Mesodermal cell (in vitro differentiated cells): ENCODE measurements around the gene SDCBP2. TPM values are rescaled to one million over a fixed set of nuclear protein-coding genes. Genes with fewer than 3 reads are reported as not detected.

Experiments
- H3K27ac ChIP-seq: 2 replicates; pipeline ENCODE4 v1.7.0; 2013; ENCODE audit warnings: mild to moderate bottlenecking, low read depth, low read length, moderate library complexity; ENCODE audit not compliant: severe bottlenecking
- H3K36me3 ChIP-seq: 2 replicates; pipeline ENCODE4 v1.7.1; 2013; ENCODE audit warnings: mild to moderate bottlenecking, low read length, moderate library complexity; ENCODE audit not compliant: control insufficient read depth, insufficient read depth
- H3K4me1 ChIP-seq: one replicate; pipeline ENCODE4 v1.7.1; 2013; ENCODE audit warnings: mild to moderate bottlenecking, low read length; ENCODE audit not compliant: insufficient read depth, control insufficient read depth, poor library complexity, severe bottlenecking
- H3K4me3 ChIP-seq: 2 replicates; pipeline ENCODE4 v1.7.0; 2013; ENCODE audit warnings: low read length, control low read depth, mild to moderate bottlenecking; ENCODE audit not compliant: insufficient read depth, poor library complexity, severe bottlenecking; ENCODE audit errors: extremely low read depth
- H3K9me3 ChIP-seq: 2 replicates; pipeline ENCODE4 v1.7.1; 2013; ENCODE audit warnings: mild to moderate bottlenecking, low read length, moderate library complexity; ENCODE audit not compliant: control insufficient read depth
- WGBS, 2 experiments: methylation state at CpG; one replicate each; pipeline ENCODE4 v1.1.5; 2013; ENCODE audit warnings: missing lambda C conversion rate in 2 of 2; ENCODE audit not compliant: insufficient coverage in 2 of 2; 5-methylcytosine and 5-hydroxymethylcytosine counted together
- polyA plus RNA-seq, 2 experiments: library from polyadenylated mRNA; stranded (reverse); fragments of 50-300 nt; gene quantifications; one replicate each; pipeline ENCODE4 v1.2.3, GENCODE V29; 2013

The SDCBP2 gene
- polyA plus RNA-seq (2013, experiment 1 of 2): 9.3 TPM
- 5.9 TPM for polyA plus RNA-seq (2013, experiment 2 of 2)

DNA sequence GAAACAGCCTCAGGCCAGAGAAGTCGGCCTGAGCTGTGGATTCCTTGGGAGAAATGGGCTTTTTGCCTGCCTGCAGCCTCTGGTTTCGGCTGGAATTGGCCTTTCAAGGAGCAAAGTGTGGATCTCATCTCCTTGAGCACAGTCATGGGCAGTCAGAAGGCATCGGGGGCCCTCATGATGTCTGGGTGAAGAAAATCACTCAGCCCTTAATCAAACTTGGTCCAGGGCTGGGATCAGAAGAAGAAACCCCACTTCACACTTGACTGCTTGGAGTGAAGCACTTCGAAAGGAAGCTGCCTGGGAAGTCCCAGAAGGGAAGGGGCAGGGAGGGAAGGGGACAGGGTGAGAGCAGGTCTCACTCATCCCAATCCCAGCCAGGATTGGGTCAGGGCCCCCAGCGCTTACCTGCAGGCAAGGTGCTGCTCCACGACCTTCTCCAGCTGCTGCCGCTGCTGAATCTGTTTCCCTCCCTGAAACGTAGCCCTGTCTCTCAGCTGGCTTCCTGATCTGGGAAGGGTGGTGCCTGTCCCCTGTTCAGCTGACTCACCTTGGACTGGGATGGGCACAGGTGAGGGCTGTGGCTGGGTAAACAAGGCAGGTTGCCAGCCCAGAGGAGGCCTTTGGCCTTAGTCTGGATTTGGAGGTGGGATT is at the start of gene SDCBP2:
SDCBP2 (minus strand) TSS at position 460 of the 651 bp plus-strand sequence. CDS start 8,723 bp downstream, outside the sequence.
- H3K27ac ChIP-seq: no peak within 1 kb of the TSS
- H3K4me1 ChIP-seq: peaks cover 24% of the 10 kb centered on the region

GRCh38 chr20:1378735-1379125 is 49.8 kb upstream of the SDCBP2 start:
- H3K36me3 ChIP-seq: peaks cover 58% of the 10 kb centered on the region
- 81 to 87% methylated on average over 3 to 4 of the region's 6 CpGs for WGBS, 2 experiments
- no peaks in the 10 kb centered on the region for H3K9me3 ChIP-seq
- peaks cover 65% of the 10 kb centered on the region for H3K4me1 ChIP-seq
- no peak overlapping the region for H3K4me3 ChIP-seq
- H3K27ac ChIP-seq: no peak overlapping the region

More for the DNA sequence above, at the start of gene SDCBP2:
- Histone ChIP-seq H3K9me3 (no peaks in the 10 kb centered on the region), H3K4me3 (no peak within 1 kb of the TSS), H3K36me3 (peaks cover 42% of the 10 kb centered on the region)
- 94 to 96% methylated on average over 4 to 7 of the region's 8 CpGs for WGBS, 2 experiments

- Histone ChIP-seq H3K4me3 (no peak overlapping the region), H3K27ac (peak overlapping the region; percentile 66), H3K9me3 (no peaks in the 10 kb centered on the region), H3K36me3 (peaks cover 59% of the 10 kb centered on the region), H3K4me1 (peaks cover 64% of the 10 kb centered on the region)
- 72 to 92% methylated on average over 3 to 5 of the region's 6 CpGs for WGBS, 2 experiments
These were observed 49.2 kb upstream of the SDCBP2 start for GRCh38 chr20:1377984-1378734.

GRCh38 chr20:1377341-1377871 is 48.5 kb upstream of the SDCBP2 start:
- Histone ChIP-seq H3K27ac (peak overlapping the region; percentile 66), H3K4me1 (peaks cover 64% of the 10 kb centered on the region), H3K4me3 (no peak overlapping the region), H3K9me3 (no peaks in the 10 kb centered on the region), H3K36me3 (peaks cover 59% of the 10 kb centered on the region)
- WGBS, 2 experiments: 98 to 100% methylated on average over 4 to 5 of the region's 5 CpGs

DNA sequence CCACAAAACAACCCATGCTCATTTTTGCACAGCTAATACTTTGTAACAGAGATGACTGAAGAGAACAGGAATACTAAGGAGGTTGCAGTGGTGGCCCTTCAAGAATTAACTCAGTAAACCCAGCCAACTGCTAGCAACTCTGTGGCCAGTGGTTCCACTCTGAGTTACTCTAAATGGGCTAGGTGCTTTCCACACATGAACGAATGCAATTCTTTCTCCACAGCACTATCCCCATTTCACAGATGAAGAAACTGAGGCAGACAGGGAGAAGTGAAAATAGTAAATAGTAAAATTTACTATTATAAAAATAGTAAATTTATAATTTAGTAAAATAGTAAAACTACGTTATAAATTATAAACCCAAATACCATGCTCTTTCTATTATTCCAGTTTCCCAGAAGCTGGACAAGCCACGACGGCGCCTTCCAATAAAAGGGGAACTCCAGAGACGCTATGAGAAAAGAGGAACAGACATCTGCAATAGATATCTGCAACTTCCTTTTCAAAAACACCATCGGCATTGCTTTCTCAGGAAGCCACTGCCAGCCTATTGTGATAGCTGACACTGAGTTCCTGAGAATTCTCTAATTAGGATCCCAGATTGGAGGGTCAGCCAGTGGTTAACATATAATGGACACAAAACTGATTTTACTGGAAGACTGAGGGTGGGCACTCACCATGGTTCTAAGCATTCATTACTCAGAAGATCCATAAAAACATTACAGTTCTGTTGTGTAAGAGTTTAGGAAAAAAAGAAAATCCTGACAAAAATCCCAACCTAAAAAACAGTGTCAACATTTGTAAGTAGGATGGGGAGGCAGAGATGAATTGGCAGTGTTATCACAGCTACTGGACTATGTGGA is 47.7 kb upstream of the SDCBP2 start:
- Histone ChIP-seq H3K36me3 (peaks cover 60% of the 10 kb centered on the region), H3K27ac (peak overlapping the region; percentile 66), H3K4me3 (no peak overlapping the region), H3K9me3 (no peaks in the 10 kb centered on the region), H3K4me1 (peaks cover 64% of the 10 kb centered on the region)
- 86% methylated on average over 5 of the region's 7 CpGs for WGBS, 2 experiments

DNA sequence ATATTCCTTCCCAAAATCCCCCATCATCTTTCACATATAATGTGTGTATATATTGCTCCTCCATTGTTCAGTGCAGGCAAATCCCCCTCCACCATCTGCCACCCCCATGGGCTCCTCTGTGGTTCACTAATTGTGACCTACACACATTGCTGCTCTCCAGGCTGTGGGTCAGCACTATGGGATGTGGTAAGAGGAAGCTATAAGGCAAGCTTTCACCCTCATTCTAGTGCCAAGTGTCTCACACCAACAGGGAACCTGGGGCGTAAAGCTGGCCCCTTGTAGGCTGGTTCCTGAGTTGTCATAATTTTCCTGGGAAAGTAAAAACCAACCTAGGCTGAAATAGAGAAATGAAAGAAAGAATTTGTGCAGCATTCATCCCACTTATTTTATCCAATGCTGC is 47.1 kb upstream of the SDCBP2 start:
- no CpG with 5 or more reads among the region's 1 CpG for WGBS, 2 experiments
- no peak overlapping the region for H3K4me3 ChIP-seq
- no peaks in the 10 kb centered on the region for H3K9me3 ChIP-seq
- peaks cover 67% of the 10 kb centered on the region for H3K36me3 ChIP-seq
- H3K27ac ChIP-seq: peak overlapping the region; percentile 43
- peaks cover 66% of the 10 kb centered on the region for H3K4me1 ChIP-seq

DNA sequence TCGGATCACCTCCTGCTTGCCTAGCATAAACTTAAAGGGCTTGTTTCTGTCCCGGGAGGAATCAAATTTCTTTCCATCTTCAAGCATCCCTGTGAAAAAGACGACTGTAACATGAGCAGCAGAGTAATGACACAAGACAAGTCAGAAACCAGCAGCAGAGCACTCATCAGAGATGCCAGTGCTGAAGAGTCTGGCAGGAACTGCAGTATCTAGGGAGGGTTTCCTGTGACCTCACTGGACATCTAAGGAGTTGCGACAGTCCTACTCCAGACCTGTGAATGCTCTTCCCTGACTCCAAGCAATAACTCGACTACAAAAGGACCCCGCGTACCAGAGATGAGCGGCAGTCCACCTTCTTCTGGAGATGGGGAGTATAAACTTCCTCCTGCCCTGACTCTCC is 46.6 kb upstream of the SDCBP2 start:
- H3K4me1 ChIP-seq: peaks cover 63% of the 10 kb centered on the region
- peak overlapping the region; percentile 43 for H3K27ac ChIP-seq
- peaks cover 71% of the 10 kb centered on the region for H3K36me3 ChIP-seq
- 73 to 96% methylated on average over 3 to 4 of the region's 8 CpGs for WGBS, 2 experiments
- no peaks in the 10 kb centered on the region for H3K9me3 ChIP-seq
- H3K4me3 ChIP-seq: no peak overlapping the region

DNA sequence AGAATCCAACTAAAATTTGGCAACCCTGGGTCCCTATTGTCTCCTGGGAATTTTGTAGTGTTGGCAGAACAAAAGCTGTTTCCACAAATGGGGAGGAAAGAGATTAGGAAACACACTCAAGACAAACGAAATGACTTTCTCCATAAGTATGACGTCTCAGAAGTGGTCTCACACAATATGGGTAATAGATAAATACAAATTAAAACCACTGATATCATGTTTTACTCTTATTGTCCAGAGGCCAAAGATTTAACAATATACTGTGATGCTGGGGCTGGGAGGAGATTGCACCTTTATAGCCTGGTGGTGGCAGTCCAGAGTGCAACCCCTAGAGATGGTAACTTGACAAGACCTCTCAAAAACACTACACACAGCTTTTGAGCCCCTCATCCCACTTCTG is 45.3 kb upstream of the SDCBP2 start:
- no peak overlapping the region for H3K27ac ChIP-seq
- H3K36me3 ChIP-seq: peaks cover 76% of the 10 kb centered on the region
- WGBS, 2 experiments: no CpG with 5 or more reads among the region's 2 CpGs
- H3K9me3 ChIP-seq: no peaks in the 10 kb centered on the region
- H3K4me1 ChIP-seq: peaks cover 57% of the 10 kb centered on the region
- no peak overlapping the region for H3K4me3 ChIP-seq

DNA sequence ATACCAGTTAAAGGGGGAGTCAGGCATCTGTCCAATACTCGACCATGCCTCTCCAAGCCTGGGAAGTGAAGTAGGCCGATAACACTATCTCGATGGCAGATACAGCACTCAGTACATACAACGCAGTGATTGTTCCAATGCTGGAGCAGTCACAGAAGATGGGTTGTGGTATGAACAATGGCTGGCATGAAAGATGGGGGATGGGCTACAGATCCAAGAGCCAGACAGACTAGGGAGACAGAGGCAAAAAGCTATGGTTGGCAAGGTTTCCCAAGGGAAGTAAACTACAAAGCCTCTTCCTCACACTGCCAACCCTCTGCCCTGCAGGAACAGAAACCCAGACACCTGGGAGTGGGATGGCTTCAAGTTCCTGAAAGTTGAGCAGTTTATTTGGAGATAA is 44.7 kb upstream of the SDCBP2 start:
- H3K36me3 ChIP-seq: peaks cover 79% of the 10 kb centered on the region
- 95 to 100% methylated on average over 4 of the region's 4 CpGs for WGBS, 2 experiments

GRCh38 chr20:1373036-1373435 is 44.1 kb upstream of the SDCBP2 start:
- H3K9me3 ChIP-seq: no peaks in the 10 kb centered on the region
- H3K27ac ChIP-seq: no peak overlapping the region
- peaks cover 52% of the 10 kb centered on the region for H3K4me1 ChIP-seq
- no CpG with 5 or more reads among the region's 3 CpGs for WGBS, 2 experiments
- H3K4me3 ChIP-seq: no peak overlapping the region
- peaks cover 85% of the 10 kb centered on the region for H3K36me3 ChIP-seq

More for the DNA sequence above, 44.7 kb upstream of the SDCBP2 start:
- Histone ChIP-seq H3K4me3 (no peak overlapping the region), H3K9me3 (no peaks in the 10 kb centered on the region), H3K27ac (peak overlapping the region; percentile 10), H3K4me1 (peaks cover 53% of the 10 kb centered on the region)
